NCI-H526 (cell line): ENCODE measurements around the gene MICAL2.

Experiments
- DNase-seq, 2 experiments: peaks; one replicate each; lab custom pipeline; 2025; lab: John Stamatoyannopoulos, UW

Gene MICAL2

GRCh38 chr11:12272821-12273617 is 162.6 kb downstream of the MICAL2 start:
- DNase-seq, result no peak

- DNase-seq, result no peak
Observed at GRCh38 chr11:12273618-12273995, 163.2 kb downstream of the MICAL2 start.

GRCh38 chr11:12274056-12274455 is 163.7 kb downstream of the MICAL2 start:
- no peak for DNase-seq

GRCh38 chr11:12274558-12275197 is 164.3 kb downstream of the MICAL2 start:
- DNase-seq, result no peak

- no peak for DNase-seq
Observed at GRCh38 chr11:12275818-12276217, 165.4 kb downstream of the MICAL2 start.

GRCh38 chr11:12276356-12276755 is 166.0 kb downstream of the MICAL2 start:
- peak; percentile 60 to 76 for DNase-seq

- no peak for DNase-seq
Observed at GRCh38 chr11:12276831-12277475, 166.6 kb downstream of the MICAL2 start.

GRCh38 chr11:12278766-12279671 is 168.6 kb downstream of the MICAL2 start:
- DNase-seq, result peak; percentile 37 to 73

- DNase-seq, result no peak
Observed at GRCh38 chr11:12279672-12280108, 169.3 kb downstream of the MICAL2 start.

GRCh38 chr11:12280199-12280837 is 169.9 kb downstream of the MICAL2 start:
- peak; percentile 31 to 62 for DNase-seq

- no peak for DNase-seq
Observed at GRCh38 chr11:12280838-12281565, 170.6 kb downstream of the MICAL2 start.

- DNase-seq, result peak; percentile 78 to 90
Observed at GRCh38 chr11:12281571-12282478, 171.4 kb downstream of the MICAL2 start.

GRCh38 chr11:12282676-12283075 is 172.3 kb downstream of the MICAL2 start:
- no peak for DNase-seq

GRCh38 chr11:12284316-12285050 is 174.1 kb downstream of the MICAL2 start:
- DNase-seq, result no peak

- no peak for DNase-seq
Observed at GRCh38 chr11:12285106-12285505, 174.7 kb downstream of the MICAL2 start.

- DNase-seq, result no peak
Observed at GRCh38 chr11:12285811-12286222, 175.4 kb downstream of the MICAL2 start.

GRCh38 chr11:12286606-12287005 is 176.2 kb downstream of the MICAL2 start:
- no peak for DNase-seq

- DNase-seq, result no peak
Observed at GRCh38 chr11:12287009-12287373, 176.6 kb downstream of the MICAL2 start.
